Tibial nerve (tissue), 4 donors: ENCODE data around the gene TTC23.

ENCODE experiments used
- CTCF ChIP-seq, 5 experiments: fragments of 200-600 bp in 3 of 5; fragments of 450-650 bp in 2 of 5; sonication (generic) in 3 of 5; IDR thresholded peaks; one replicate each; pipeline ENCODE4 v1.5.1; 2016 to 2019; ENCODE audit warnings: antibody characterized with exemption in 5 of 5, mild to moderate bottlenecking in 3 of 5, moderate library complexity in 2 of 5
- EP300 ChIP-seq, 2 donors: sonication (generic); formaldehyde crosslinking; IDR thresholded peaks; one replicate each; pipeline ENCODE4 v1.6.1; 2017; ENCODE audit warnings: antibody characterized with exemption in 2 of 2, mild to moderate bottlenecking in 1 of 2

DNA sequence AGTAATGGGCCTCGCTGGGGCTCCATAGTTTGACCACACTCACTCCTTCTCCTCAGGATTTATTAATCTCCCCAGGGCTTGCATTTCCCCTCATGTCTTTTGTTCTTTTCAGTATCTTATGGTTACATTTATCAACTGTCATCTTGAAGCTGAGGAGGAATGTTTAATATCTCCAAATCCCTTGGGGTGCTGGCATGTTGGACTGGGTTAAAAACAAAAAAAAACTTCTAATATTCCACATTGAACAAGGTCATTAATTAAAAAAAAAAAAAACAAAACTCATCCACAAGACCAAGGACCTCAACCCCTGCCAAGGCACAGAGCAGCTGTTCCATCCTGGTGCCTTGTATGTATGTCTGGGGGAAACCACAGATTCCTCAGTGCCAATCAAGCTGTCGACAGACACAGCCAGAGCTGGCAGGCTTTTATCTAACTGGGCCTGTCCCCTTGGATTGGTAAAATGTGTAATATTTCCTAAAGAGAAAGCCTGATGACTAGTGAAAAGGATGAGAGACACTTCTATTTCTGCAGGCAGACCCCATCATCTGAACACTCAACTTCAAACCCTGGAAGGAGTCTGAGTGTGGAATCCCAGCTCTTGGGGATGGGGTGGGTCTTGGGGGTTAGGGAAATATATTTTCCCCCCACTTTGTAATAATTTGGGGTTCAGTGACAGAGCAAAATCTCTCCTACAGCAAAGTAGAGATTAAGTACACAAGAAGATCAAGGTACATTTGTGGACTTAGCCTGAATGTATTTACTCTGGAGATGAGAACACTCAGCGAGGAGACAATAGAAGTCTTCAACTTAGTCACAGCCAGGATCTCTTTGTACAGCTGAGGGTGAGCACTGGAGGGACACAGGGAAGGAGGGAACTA lies 69.1 kb downstream of the TTC23 start:
- TF ChIP-seq CTCF (IDR thresholded peaks at IDR 0.05) (no peak), EP300 (IDR thresholded peaks at IDR 0.05) (no peak)
